Coronary artery (tissue), 2 donors: ENCODE measurements around the gene PYDC1.
"Not testable (repeated sequence)": the region's sequence is repeated elsewhere in the genome, so short reads cannot be mapped to it uniquely, and the experiment has no call there.

Experiments
- DNase-seq: peaks from one replicate; pipeline ENCODE4 v3.0.0-alpha.2; 2017; ENCODE audit warnings: low spot score
- H3K27ac ChIP-seq, 2 donors: fragments of 200-600 bp; sonication (generic); one replicate each; pipeline ENCODE4 v1.5.1; 2016 to 2019
- H3K4me3 ChIP-seq: fragments of 200-600 bp; sonication (generic); 2 replicates; pipeline ENCODE4 v1.5.1; 2016; ENCODE audit warnings: mild to moderate bottlenecking, moderate library complexity
- TF ChIP-seq, protein P1 (sequence below): fragments of 200-600 bp; sonication (generic); IDR thresholded peaks from one replicate; pipeline ENCODE4 v1.5.1; 2019; ENCODE audit warnings: antibody characterized with exemption

Gene PYDC1

DNA sequence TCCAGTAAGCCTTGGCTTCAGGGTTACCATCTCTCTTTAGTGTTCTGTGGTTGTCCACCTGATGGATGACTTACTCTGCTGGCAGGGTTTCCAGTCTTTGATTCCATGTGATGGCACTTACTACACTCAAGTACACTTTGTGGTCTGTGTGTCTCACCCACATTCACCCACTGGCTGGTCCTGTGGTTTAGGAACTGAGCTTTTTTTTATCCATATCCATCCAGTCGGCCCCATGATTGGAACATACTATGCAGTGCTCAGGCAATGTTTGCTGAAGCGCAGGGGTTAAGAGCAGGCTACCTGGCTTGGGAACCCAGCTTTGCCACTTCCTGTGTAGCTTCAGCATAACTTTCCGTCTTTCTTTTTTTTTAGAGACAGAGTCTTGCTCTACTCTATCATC lies 39.8 kb downstream of the PYDC1 start:
- TF ChIP-seq, protein P1, sequence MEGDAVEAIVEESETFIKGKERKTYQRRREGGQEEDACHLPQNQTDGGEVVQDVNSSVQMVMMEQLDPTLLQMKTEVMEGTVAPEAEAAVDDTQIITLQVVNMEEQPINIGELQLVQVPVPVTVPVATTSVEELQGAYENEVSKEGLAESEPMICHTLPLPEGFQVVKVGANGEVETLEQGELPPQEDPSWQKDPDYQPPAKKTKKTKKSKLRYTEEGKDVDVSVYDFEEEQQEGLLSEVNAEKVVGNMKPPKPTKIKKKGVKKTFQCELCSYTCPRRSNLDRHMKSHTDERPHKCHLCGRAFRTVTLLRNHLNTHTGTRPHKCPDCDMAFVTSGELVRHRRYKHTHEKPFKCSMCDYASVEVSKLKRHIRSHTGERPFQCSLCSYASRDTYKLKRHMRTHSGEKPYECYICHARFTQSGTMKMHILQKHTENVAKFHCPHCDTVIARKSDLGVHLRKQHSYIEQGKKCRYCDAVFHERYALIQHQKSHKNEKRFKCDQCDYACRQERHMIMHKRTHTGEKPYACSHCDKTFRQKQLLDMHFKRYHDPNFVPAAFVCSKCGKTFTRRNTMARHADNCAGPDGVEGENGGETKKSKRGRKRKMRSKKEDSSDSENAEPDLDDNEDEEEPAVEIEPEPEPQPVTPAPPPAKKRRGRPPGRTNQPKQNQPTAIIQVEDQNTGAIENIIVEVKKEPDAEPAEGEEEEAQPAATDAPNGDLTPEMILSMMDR = no peak
- Histone ChIP-seq H3K27ac (no peak overlapping the region), H3K4me3 (no peak overlapping the region)
- no peak for DNase-seq

DNA sequence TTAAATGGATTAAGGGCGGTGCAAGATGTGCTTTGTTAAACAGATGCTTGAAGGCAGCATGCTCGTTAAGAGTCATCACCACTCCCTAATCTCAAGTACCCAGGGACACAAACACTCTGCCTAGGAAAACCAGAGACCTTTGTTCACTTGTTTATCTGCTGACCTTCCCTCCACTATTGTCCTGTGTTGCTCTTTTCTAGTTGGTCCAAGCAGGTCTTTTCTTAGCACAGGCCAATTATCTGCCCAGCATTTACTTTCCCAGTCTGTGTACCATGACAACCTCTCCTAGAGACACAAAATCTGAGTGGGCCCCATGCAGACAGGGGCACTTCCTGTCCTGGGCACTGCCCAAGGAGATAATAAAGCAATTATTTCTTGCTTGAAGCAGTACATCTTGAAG lies 46.9 kb downstream of the PYDC1 start:
- not testable (repeated sequence) for H3K4me3 ChIP-seq, DNase-seq, H3K27ac ChIP-seq

DNA sequence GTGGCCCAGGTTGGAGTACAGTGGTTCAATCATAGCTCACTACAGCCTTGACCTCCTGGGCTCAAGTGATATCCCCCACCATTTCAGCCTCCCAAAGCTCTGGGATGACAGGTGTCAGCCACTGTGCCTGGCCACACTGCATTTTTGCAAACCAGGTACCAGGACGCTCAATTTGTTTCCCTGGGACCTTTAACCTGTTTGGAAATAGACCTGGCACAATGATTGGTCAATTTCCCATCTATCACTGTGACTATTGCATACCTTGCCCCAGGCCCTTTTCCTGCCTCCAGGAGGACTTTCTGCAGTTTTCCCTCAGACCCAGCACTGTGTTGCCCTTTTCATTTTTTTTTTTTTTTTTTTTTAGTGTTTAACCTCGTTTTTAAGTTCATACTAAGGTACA lies 48.1 kb downstream of the PYDC1 start:
- DNase-seq = no peak
- Histone ChIP-seq H3K27ac (no peak overlapping the region), H3K4me3 (no peak overlapping the region)
- TF ChIP-seq, protein P1 = no peak

DNA sequence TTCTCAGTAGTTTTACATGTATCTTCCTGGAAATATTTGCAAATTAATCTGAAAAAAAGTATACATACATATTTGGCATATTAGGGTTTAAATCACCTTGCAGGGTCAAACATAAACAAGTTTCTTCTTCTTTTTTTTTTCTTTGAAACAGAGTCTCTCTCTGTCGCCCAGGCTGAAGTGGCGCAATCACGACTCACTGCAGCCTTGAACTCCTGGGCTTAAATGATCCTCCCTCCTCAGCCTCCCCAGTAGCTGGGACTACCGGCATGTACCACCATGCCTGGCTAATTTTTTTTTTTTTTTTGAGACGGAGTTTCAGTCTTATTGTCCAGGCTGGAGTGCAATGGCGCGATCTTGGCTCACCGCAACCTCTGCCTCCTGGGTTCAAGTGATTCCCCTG lies 49.6 kb downstream of the PYDC1 start:
- TF ChIP-seq, protein P1 = no peak
- DNase-seq = no peak
- no peak overlapping the region for H3K27ac ChIP-seq

More for the DNA sequence above, 49.6 kb downstream of the PYDC1 start:
- H3K4me3 ChIP-seq = no peak overlapping the region
